Chondrocyte (in vitro differentiated cells): ENCODE results near the gene C13orf42. TPM values are rescaled to one million over a fixed set of nuclear protein-coding genes. Genes with fewer than 3 reads are reported as not detected.
"Not testable (repeated sequence)": the region's sequence is repeated elsewhere in the genome, so short reads cannot be mapped to it uniquely, and the experiment has no call there.

Experiments used
- DNase-seq: peaks from one replicate; pipeline ENCODE4 v3.0.0; 2021; ENCODE audit warnings: mixed read lengths, low spot score
- H3K27ac Mint-ChIP-seq: one replicate; pipeline ENCODE4 v1.8.0; 2021; ENCODE audit warnings: mild to moderate bottlenecking, moderate library complexity, mixed read lengths; ENCODE audit not compliant: unreplicated experiment
- H3K27me3 Mint-ChIP-seq: 2 replicates; pipeline ENCODE4 v1.8.0; 2021; ENCODE audit warnings: low read depth, mixed read lengths
- H3K36me3 Mint-ChIP-seq: 2 replicates; pipeline ENCODE4 v1.8.0; 2021; ENCODE audit warnings: low read depth, mixed read lengths
- H3K4me1 Mint-ChIP-seq: 2 replicates; pipeline ENCODE4 v1.8.0; 2021; ENCODE audit warnings: low read depth, mild to moderate bottlenecking, mixed read lengths
- H3K4me3 Mint-ChIP-seq: one replicate; pipeline ENCODE4 v1.8.0; 2021; ENCODE audit warnings: mild to moderate bottlenecking, moderate library complexity, mixed read lengths; ENCODE audit not compliant: unreplicated experiment
- H3K9me3 Mint-ChIP-seq: 2 replicates; pipeline ENCODE4 v1.8.0; 2021; ENCODE audit warnings: low read depth, mixed read lengths
- total RNA-seq: library from RNA; stranded (reverse); gene quantifications from 3 replicates; pipeline ENCODE4 v1.2.1, GENCODE V29; 2021
- TF ChIP-seq, protein P1 (sequence below): fragments of 200-600 bp; sonication (generic); IDR thresholded peaks from 2 replicates; pipeline ENCODE4 v1.5.0; 2021; ENCODE audit warnings: antibody characterized with exemption, mild to moderate bottlenecking, moderate library complexity

C13orf42 gene
- total RNA-seq, 1 donor from 2014 or later, result not detected

GRCh38 chr13:51096131-51096530 lies 14.9 kb downstream of the C13orf42 start:
- Mint-ChIP-seq H3K27me3 (peaks cover 4% of the 10 kb centered on the region), H3K9me3 (no peaks in the 10 kb centered on the region), H3K27ac (no peak overlapping the region), H3K4me1 (peaks cover 11% of the 10 kb centered on the region), H3K4me3 (no peak overlapping the region), H3K36me3 (no peaks in the 10 kb centered on the region)
- TF ChIP-seq, protein P1, sequence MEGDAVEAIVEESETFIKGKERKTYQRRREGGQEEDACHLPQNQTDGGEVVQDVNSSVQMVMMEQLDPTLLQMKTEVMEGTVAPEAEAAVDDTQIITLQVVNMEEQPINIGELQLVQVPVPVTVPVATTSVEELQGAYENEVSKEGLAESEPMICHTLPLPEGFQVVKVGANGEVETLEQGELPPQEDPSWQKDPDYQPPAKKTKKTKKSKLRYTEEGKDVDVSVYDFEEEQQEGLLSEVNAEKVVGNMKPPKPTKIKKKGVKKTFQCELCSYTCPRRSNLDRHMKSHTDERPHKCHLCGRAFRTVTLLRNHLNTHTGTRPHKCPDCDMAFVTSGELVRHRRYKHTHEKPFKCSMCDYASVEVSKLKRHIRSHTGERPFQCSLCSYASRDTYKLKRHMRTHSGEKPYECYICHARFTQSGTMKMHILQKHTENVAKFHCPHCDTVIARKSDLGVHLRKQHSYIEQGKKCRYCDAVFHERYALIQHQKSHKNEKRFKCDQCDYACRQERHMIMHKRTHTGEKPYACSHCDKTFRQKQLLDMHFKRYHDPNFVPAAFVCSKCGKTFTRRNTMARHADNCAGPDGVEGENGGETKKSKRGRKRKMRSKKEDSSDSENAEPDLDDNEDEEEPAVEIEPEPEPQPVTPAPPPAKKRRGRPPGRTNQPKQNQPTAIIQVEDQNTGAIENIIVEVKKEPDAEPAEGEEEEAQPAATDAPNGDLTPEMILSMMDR, result no peak
- no peak for DNase-seq

DNA sequence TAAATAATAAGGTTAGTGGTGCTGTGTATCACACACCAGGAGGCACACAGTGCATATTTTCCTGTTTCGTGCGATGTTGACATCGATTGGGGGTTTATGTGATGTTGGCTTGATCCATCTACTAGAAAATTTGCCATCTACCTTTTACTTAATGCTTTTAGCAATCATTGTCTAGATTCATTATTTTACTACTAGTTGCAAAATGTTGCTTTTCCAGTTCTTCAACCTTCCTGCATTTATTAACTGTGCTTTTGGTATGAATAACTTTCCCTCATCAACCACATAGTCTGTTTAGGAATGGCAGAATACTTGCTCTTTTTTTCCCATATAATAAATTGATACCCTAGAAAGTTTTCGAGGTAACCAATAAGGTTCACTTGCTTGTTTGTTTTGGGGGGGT lies 17.5 kb downstream of the C13orf42 start:
- Mint-ChIP-seq H3K36me3 (no peaks in the 10 kb centered on the region), H3K4me3 (no peak overlapping the region), H3K27ac (no peak overlapping the region), H3K4me1 (peaks cover 11% of the 10 kb centered on the region), H3K27me3 (peaks cover 9% of the 10 kb centered on the region), H3K9me3 (no peaks in the 10 kb centered on the region)
- no peak for DNase-seq
- TF ChIP-seq, protein P1, result no peak

DNA sequence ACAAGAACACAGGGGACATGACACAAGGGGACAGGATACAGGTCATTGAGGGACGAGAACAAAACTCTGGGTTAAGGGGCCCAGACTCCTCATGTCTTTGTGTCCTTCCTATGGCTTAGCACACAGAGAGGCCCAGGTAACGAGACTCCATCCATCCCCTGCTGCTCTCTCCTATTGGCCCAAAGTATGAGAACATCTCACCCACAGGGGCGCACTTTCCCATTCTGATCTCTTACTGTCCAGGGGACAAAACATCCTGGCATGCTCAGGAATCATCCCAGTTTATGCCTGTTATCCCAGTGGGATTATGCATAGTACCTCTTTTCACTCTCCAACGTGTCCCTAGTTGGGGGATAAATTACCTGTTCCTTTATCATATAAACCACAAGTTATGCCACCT lies 19.2 kb downstream of the C13orf42 start:
- TF ChIP-seq, protein P1, result no peak
- Mint-ChIP-seq H3K4me1 (no peaks in the 10 kb centered on the region), H3K9me3 (no peaks in the 10 kb centered on the region), H3K4me3 (no peak overlapping the region), H3K36me3 (no peaks in the 10 kb centered on the region), H3K27ac (no peak overlapping the region), H3K27me3 (peaks cover 9% of the 10 kb centered on the region)
- no peak for DNase-seq

DNA sequence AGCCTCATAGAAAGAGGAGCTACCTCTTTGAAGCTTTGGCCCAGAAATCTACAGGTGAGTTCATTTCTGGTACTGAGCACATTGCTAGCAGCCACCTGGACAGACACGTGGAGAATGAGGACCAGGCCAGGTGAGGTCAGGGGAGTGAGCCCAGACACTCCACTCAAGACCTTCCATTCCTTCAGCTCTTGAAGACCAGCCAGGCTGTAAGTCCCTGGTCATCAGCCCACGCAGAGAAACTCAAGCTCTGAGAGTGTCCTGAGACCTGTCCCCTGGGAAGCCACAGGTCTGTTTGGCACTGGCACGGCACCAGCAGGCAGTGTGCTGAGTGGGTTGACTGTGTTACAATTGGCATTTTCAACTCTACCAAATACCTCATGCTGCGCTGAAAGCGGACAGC lies 27.4 kb downstream of the C13orf42 start:
- no peak overlapping the region for H3K27ac Mint-ChIP-seq
- H3K4me3 Mint-ChIP-seq, result no peak overlapping the region
- no peaks in the 10 kb centered on the region for H3K9me3 Mint-ChIP-seq
- no peaks in the 10 kb centered on the region for H3K27me3 Mint-ChIP-seq
- no peaks in the 10 kb centered on the region for H3K36me3 Mint-ChIP-seq
- no peak for DNase-seq
- H3K4me1 Mint-ChIP-seq, result peaks cover 10% of the 10 kb centered on the region
- TF ChIP-seq, protein P1, result no peak

- Mint-ChIP-seq H3K4me1 (peaks cover 10% of the 10 kb centered on the region), H3K4me3 (peak overlapping the region; percentile 28)
- not testable (repeated sequence) for H3K36me3 Mint-ChIP-seq, H3K27me3 Mint-ChIP-seq, DNase-seq, H3K9me3 Mint-ChIP-seq, H3K27ac Mint-ChIP-seq
Observed at GRCh38 chr13:51080478-51081065, 30.5 kb downstream of the C13orf42 start.

DNA sequence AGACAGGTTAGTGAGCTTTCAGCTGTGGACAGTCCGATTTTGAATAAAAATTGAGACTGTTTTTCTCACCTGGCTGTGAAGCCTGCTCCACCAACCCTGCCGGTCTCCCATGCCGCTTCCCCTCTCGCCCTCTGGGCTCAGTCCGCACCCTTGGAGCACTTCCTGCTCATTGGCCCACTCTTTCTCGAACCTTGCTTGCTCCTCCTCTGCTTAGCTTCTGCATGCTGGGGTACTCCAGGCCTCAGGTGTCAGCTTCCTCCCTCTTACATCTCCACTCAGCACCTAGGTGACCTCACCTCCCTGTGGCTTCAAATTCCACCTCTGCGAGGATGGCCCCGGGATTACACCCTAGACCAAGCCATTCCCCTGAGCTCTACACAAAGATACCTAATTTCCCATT lies 39.6 kb downstream of the C13orf42 start:
- Mint-ChIP-seq H3K4me3 (no peak overlapping the region), H3K27me3 (peaks cover 5% of the 10 kb centered on the region), H3K27ac (no peak overlapping the region), H3K9me3 (peaks cover 6% of the 10 kb centered on the region), H3K4me1 (peaks cover 21% of the 10 kb centered on the region), H3K36me3 (peaks cover 5% of the 10 kb centered on the region)
- TF ChIP-seq, protein P1, result no peak
- no peak for DNase-seq
